DND-41 (cell line): ENCODE results near the gene KCNQ5.

Experiments
- ATAC-seq: fragments of 200-7000 bp; cut with Tn5 transposase; 3 replicates; pipeline ENCODE4 v1.9.1; 2021; ENCODE audit warnings: low read depth; ENCODE audit not compliant: insufficient read depth
- DNase-seq: peaks from one replicate; pipeline ENCODE4 v3.0.0-alpha.2; 2020
- H2AFZ ChIP-seq: 2 replicates; pipeline ENCODE4 v1.6.0; 2012; ENCODE audit warnings: low read depth, low read length
- H3K27ac ChIP-seq: 2 replicates; pipeline ENCODE4 v1.5.1; 2012; ENCODE audit warnings: low read length, inconsistent platforms
- H3K27me3 ChIP-seq: fragments of 200-600 bp; sonication (generic); 2 replicates; pipeline ENCODE4 v1.6.0; 2012; ENCODE audit warnings: low read length, mild to moderate bottlenecking, inconsistent platforms; ENCODE audit not compliant: insufficient read depth, poor library complexity
- H3K36me3 ChIP-seq: 2 replicates; pipeline ENCODE4 v1.5.1; 2012; ENCODE audit warnings: low read length, inconsistent platforms; ENCODE audit not compliant: insufficient read depth
- H3K4me1 ChIP-seq: 2 replicates; pipeline ENCODE4 v1.5.1; 2012; ENCODE audit warnings: mild to moderate bottlenecking, low read length; ENCODE audit not compliant: insufficient read depth
- H3K4me2 ChIP-seq: 2 replicates; pipeline ENCODE4 v1.6.0; 2012; ENCODE audit warnings: mild to moderate bottlenecking, moderate library complexity, low read length, inconsistent platforms; ENCODE audit not compliant: insufficient read depth
- H3K4me3 ChIP-seq, 2 experiments: fragments of 200-600 bp in 1 of 2; shearing (Covaris generic) in 1 of 2; 2 replicates each; pipeline ENCODE4 v1.5.1; 2012 to 2016; ENCODE audit warnings: inconsistent platforms in 2 of 2, low read length in 2 of 2, mild to moderate bottlenecking in 2 of 2, low read depth in 1 of 2, moderate library complexity in 1 of 2
- H3K79me2 ChIP-seq: 2 replicates; pipeline ENCODE4 v1.6.0; 2012; ENCODE audit warnings: low read length, inconsistent platforms; ENCODE audit not compliant: insufficient read depth
- H3K9ac ChIP-seq: 2 replicates; pipeline ENCODE4 v1.6.0; 2012; ENCODE audit warnings: low read depth, mild to moderate bottlenecking, inconsistent platforms, low read length, moderate library complexity
- H3K9me3 ChIP-seq: 2 replicates; pipeline ENCODE4 v1.5.1; 2012; ENCODE audit warnings: low read length, moderate library complexity, mild to moderate bottlenecking, inconsistent platforms; ENCODE audit not compliant: insufficient read depth, severe bottlenecking
- H4K20me1 ChIP-seq: 2 replicates; pipeline ENCODE4 v1.6.0; 2012; ENCODE audit warnings: low read length; ENCODE audit not compliant: insufficient read depth
- EZH2 ChIP-seq: IDR thresholded peaks from 3 replicates; pipeline ENCODE4 v1.6.1; 2012; ENCODE audit warnings: borderline replicate concordance, low read depth, mild to moderate bottlenecking, moderate library complexity, low read length, inconsistent platforms; ENCODE audit not compliant: severe bottlenecking
- TF ChIP-seq, protein P1 (sequence below): IDR thresholded peaks from 2 replicates; pipeline ENCODE4 v1.5.1; 2012; ENCODE audit warnings: borderline replicate concordance, low read length, moderate library complexity, mild to moderate bottlenecking; ENCODE audit not compliant: poor library complexity, severe bottlenecking; ENCODE audit errors: extremely low read depth

The KCNQ5 gene

DNA sequence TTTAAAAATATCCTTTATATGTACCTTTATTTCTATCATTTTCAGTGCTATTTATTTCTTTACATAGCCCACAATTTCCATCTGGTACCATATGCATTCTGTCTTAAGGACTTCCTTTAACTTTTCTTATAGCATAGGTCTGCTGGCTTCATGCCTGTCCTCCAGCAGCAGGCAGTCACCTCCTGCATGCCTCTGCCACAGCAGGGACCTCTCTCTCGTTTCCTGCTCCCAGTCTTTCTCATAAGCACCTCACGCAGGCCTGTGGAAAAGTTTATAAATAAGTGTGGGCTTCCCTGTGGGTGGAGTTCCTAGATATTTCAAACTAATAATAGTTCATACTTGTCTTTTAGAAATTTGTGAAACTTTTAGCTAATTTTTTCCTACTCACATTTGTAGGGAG lies 133.9 kb downstream of the KCNQ5 start:
- no peak for ATAC-seq
- H3K4me2 ChIP-seq: no peak overlapping the region
- no peaks in the 10 kb centered on the region for H3K27me3 ChIP-seq
- H2AFZ ChIP-seq: no peak overlapping the region
- DNase-seq: no peak
- H3K36me3 ChIP-seq: no peaks in the 10 kb centered on the region
- no peak overlapping the region for H3K4me3 ChIP-seq
- H3K9ac ChIP-seq: no peak overlapping the region
- H3K9me3 ChIP-seq: no peaks in the 10 kb centered on the region
- peaks cover 3% of the 10 kb centered on the region; the same call in 1 of the 2 replicates for H4K20me1 ChIP-seq
- H3K27ac ChIP-seq: no peak overlapping the region
- H3K79me2 ChIP-seq: no peaks in the 10 kb centered on the region; the same call in 1 of the 2 replicates
- TF ChIP-seq, protein P1, sequence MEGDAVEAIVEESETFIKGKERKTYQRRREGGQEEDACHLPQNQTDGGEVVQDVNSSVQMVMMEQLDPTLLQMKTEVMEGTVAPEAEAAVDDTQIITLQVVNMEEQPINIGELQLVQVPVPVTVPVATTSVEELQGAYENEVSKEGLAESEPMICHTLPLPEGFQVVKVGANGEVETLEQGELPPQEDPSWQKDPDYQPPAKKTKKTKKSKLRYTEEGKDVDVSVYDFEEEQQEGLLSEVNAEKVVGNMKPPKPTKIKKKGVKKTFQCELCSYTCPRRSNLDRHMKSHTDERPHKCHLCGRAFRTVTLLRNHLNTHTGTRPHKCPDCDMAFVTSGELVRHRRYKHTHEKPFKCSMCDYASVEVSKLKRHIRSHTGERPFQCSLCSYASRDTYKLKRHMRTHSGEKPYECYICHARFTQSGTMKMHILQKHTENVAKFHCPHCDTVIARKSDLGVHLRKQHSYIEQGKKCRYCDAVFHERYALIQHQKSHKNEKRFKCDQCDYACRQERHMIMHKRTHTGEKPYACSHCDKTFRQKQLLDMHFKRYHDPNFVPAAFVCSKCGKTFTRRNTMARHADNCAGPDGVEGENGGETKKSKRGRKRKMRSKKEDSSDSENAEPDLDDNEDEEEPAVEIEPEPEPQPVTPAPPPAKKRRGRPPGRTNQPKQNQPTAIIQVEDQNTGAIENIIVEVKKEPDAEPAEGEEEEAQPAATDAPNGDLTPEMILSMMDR: no peak
- TF ChIP-seq EZH2: no peak
- no peaks in the 10 kb centered on the region for H3K4me1 ChIP-seq

DNA sequence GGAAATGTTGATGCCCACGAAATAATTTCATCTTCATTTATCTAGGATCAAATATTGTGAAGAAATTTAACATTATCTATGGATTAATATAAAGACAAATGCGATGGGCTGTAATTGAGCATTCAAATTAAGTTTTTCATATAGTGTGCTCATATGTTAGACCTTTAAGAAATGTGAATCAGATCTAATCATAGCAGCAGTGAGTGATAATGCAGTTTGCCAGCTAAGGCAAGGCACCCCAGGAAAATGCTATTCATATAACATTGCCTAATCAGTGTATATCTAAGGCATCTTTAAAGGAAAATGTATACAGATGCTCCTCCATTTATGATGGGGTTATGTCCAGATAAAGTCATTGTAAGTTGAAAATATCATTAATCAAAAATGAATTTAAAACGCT lies 135.2 kb downstream of the KCNQ5 start:
- Histone ChIP-seq H3K4me2 (no peak overlapping the region), H2AFZ (no peak overlapping the region), H3K4me1 (no peaks in the 10 kb centered on the region), H3K9ac (no peak overlapping the region), H3K36me3 (no peaks in the 10 kb centered on the region), H4K20me1 (peaks cover 3% of the 10 kb centered on the region; the same call in 1 of the 2 replicates), H3K27me3 (no peaks in the 10 kb centered on the region), H3K4me3 (no peak overlapping the region), H3K27ac (no peak overlapping the region), H3K79me2 (no peaks in the 10 kb centered on the region; the same call in 1 of the 2 replicates), H3K9me3 (no peaks in the 10 kb centered on the region)
- no peak for TF ChIP-seq EZH2
- TF ChIP-seq, protein P1: no peak
- no peak for ATAC-seq
- no peak for DNase-seq

DNA sequence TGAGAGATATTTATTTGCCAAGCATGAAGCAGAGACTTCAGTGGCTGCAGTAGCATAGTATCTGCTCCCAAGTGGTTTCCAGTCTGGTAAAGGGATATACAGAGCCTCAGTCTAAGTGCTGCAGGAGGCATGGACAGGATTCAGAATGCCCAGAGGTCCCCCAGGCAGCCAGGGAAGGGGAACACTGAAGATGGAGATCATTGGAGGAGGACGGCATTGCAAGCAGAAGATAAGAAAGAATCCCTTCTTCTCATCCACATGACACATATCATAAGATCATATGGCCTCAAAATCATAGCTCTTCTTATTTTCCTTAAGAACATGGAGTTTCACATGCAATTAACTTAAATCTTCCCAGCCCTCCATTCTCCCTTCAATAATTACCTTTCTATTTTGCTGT lies 136.1 kb downstream of the KCNQ5 start:
- no peak overlapping the region for H2AFZ ChIP-seq
- H3K36me3 ChIP-seq: no peaks in the 10 kb centered on the region
- no peak for ATAC-seq
- H3K4me3 ChIP-seq: no peak overlapping the region
- H3K9me3 ChIP-seq: no peaks in the 10 kb centered on the region
- peaks cover 3% of the 10 kb centered on the region; the same call in 1 of the 2 replicates for H4K20me1 ChIP-seq
- no peaks in the 10 kb centered on the region for H3K27me3 ChIP-seq
- TF ChIP-seq EZH2: no peak
- TF ChIP-seq, protein P1: no peak
- H3K79me2 ChIP-seq: no peaks in the 10 kb centered on the region; the same call in 1 of the 2 replicates
- no peak for DNase-seq
- H3K4me1 ChIP-seq: no peaks in the 10 kb centered on the region
- no peak overlapping the region for H3K4me2 ChIP-seq
- H3K9ac ChIP-seq: no peak overlapping the region
- H3K27ac ChIP-seq: no peak overlapping the region

DNA sequence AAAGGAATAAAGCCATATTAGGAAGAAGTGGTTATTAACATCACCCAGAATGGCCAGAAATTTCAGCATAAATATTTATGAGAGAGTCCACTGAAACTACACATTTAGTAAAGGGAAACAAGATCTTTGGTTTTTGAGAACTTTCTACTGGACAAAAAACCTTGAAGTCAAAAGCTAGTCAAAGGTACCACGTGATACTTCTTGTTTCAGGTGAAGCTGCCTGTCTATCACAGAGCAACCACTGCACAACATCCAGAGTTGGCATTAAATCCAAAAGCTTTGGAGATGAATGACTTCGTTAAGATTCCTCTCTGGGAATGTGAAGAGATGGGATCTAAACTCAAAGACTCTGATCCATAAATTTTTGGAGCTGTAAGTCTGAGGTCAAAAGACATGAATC lies 137.0 kb downstream of the KCNQ5 start:
- DNase-seq (no peak), ATAC-seq (no peak)
- no peak overlapping the region for H3K27ac ChIP-seq
- H3K27me3 ChIP-seq: no peaks in the 10 kb centered on the region
- H3K4me3 ChIP-seq: no peak overlapping the region
- H3K9me3 ChIP-seq: no peaks in the 10 kb centered on the region
- H4K20me1 ChIP-seq: peaks cover 3% of the 10 kb centered on the region; the same call in 1 of the 2 replicates
- no peak overlapping the region for H2AFZ ChIP-seq
- no peaks in the 10 kb centered on the region for H3K79me2 ChIP-seq
- TF ChIP-seq, protein P1: no peak
- no peak for TF ChIP-seq EZH2
- no peaks in the 10 kb centered on the region for H3K36me3 ChIP-seq
- no peak overlapping the region for H3K9ac ChIP-seq
- H3K4me1 ChIP-seq: no peaks in the 10 kb centered on the region
- H3K4me2 ChIP-seq: no peak overlapping the region
